Coronary artery (tissue), 2 donors: Measurements from ENCODE around the gene CCDC92B.

Experiments used
- DNase-seq: peaks from one replicate; pipeline ENCODE4 v3.0.0-alpha.2; 2017; ENCODE audit warnings: low spot score
- H3K27ac ChIP-seq, 2 donors: fragments of 200-600 bp; sonication (generic); one replicate each; pipeline ENCODE4 v1.5.1; 2016 to 2019
- H3K4me3 ChIP-seq: fragments of 200-600 bp; sonication (generic); 2 replicates; pipeline ENCODE4 v1.5.1; 2016; ENCODE audit warnings: mild to moderate bottlenecking, moderate library complexity
- TF ChIP-seq, protein P1 (sequence below): fragments of 200-600 bp; sonication (generic); IDR thresholded peaks from one replicate; pipeline ENCODE4 v1.5.1; 2019; ENCODE audit warnings: antibody characterized with exemption

Gene CCDC92B

GRCh38 chr17:2697611-2698162 lies 51.8 kb downstream of the CCDC92B start:
- DNase-seq, result peak; percentile 70
- Histone ChIP-seq H3K27ac (no peak overlapping the region), H3K4me3 (no peak overlapping the region)
- TF ChIP-seq, protein P1, sequence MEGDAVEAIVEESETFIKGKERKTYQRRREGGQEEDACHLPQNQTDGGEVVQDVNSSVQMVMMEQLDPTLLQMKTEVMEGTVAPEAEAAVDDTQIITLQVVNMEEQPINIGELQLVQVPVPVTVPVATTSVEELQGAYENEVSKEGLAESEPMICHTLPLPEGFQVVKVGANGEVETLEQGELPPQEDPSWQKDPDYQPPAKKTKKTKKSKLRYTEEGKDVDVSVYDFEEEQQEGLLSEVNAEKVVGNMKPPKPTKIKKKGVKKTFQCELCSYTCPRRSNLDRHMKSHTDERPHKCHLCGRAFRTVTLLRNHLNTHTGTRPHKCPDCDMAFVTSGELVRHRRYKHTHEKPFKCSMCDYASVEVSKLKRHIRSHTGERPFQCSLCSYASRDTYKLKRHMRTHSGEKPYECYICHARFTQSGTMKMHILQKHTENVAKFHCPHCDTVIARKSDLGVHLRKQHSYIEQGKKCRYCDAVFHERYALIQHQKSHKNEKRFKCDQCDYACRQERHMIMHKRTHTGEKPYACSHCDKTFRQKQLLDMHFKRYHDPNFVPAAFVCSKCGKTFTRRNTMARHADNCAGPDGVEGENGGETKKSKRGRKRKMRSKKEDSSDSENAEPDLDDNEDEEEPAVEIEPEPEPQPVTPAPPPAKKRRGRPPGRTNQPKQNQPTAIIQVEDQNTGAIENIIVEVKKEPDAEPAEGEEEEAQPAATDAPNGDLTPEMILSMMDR, result no peak

- TF ChIP-seq, protein P1, result no peak
- Histone ChIP-seq H3K4me3 (no peak overlapping the region), H3K27ac (no peak overlapping the region)
- DNase-seq, result peak; percentile 65
Observed at GRCh38 chr17:2695961-2696760, 53.3 kb downstream of the CCDC92B start.

GRCh38 chr17:2695243-2695960 lies 54.0 kb downstream of the CCDC92B start:
- H3K27ac ChIP-seq, result no peak overlapping the region
- no peak overlapping the region for H3K4me3 ChIP-seq
- TF ChIP-seq, protein P1, result no peak
- DNase-seq, result peak; percentile 67

DNA sequence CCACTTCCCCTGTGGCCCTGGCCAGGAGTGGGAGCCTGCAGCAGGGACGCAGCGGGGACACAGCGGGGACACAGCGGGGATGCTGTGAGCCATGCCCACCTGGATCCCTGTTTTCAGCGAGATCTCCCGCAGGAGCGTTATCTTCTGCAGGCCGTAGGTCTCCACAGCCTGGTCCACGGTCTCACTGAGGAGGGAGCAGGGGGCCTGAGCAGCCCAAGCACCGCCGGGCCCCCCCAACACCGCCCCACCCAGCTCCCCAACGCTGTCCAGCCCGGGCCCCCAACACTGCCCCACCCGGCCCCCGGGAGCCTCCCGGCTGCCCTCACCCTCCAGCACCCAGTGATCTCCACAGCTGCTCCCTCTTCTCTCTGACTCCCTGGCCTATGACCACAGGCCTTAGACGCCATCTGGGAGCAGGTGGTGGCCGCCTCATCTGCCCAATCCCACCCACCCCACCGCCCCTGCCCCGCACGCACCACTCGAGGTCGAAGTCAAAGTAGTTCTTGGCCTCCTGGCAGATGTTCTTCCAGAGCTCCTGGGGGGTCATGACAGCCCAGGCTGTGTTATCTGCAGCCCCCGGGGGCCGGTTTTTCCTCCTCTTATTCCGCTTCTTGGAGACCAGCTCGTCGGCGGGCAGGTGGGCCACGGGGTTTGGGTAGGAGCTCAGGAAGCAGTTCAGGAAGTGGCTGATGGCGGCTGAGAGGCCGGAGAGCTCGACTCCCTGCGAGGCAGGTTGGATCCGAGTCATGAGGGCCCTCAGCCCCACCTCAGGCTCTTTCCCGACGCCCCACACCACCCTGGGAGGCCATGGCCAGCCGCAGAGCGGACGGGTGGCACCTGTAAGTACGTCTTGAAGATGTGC lies 54.8 kb downstream of the CCDC92B start:
- Histone ChIP-seq H3K4me3 (no peak overlapping the region), H3K27ac (no peak overlapping the region)
- TF ChIP-seq, protein P1, result no peak
- DNase-seq, result peak; percentile 58

DNA sequence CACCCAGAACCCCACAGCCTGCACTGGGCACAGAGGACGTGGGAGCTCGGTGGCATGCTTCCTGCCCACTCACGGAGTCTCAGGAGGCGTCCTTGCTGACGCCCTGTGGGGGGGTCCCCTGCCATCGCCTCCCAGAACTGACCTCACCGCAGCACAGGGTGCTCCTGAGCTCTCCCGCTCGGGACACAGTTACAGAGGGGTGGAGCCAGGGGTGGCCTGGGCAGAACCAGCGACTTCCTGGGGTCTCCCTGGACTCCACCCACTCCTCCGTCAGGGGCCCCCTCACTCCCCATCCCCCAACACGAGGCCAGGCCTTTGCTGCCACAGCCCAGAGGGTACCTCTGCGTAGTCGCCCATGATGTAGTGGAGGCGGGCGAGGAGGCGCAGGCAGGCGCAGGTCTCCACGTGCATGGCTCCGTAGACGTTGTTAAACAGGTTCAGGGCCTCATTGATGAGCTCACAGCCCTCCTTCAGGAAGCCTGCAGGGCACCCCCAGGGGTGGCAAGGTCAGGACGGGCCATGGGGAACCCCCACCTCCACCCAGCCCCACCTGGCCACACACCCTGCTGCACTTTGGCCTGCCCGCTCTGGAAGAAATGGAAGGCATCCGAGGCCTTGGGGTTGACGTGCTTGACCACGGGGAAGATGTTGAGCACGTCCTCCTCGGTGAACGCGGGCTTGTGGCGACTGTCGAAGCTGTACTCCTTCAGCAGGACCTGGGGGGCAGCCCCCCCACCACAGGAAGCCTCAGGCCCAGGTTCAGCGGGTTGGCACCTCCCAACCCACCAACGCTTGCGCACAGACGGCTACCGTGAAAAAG lies 55.7 kb downstream of the CCDC92B start:
- peak; percentile 71 for DNase-seq
- no peak overlapping the region for H3K4me3 ChIP-seq
- TF ChIP-seq, protein P1, result no peak
- no peak overlapping the region for H3K27ac ChIP-seq

GRCh38 chr17:2692781-2693135 lies 56.7 kb downstream of the CCDC92B start:
- TF ChIP-seq, protein P1, result no peak
- H3K27ac ChIP-seq, result no peak overlapping the region
- no peak overlapping the region for H3K4me3 ChIP-seq
- no peak for DNase-seq
